Calu3 (cell line): Measurements from ENCODE around the gene TNPO2. TPM values are rescaled to one million over a fixed set of nuclear protein-coding genes. Genes with fewer than 3 reads are reported as not detected.

Experiments used
- Bru-seq: library from RNA; stranded (reverse); fragments of 400-500 nt; gene quantifications from one replicate; lab custom pipeline; 2021; lab: Mats Ljungman, UMichigan
- BruChase-seq, 2 experiments: library from RNA; stranded (reverse); fragments of 400-500 nt; gene quantifications; one replicate each; lab custom pipeline; 2021; lab: Mats Ljungman, UMichigan
- BruUV-seq: library from RNA; stranded (reverse); fragments of 400-500 nt; replicated peaks from 2 replicates; lab custom pipeline; 2021; lab: Mats Ljungman, UMichigan
- CTCF ChIA-PET: fragments of 300-600 bp; sonication (Branson Sonifier 250); formaldehyde crosslinking; loops from one replicate; lab custom pipeline; 2022; ENCODE audit warnings: antibody characterized with exemption; lab: Charles Lee
- DNase-seq: peaks from one replicate; pipeline ENCODE4 v3.0.0; 2022
- H3K27ac Mint-ChIP-seq: one replicate; pipeline ENCODE4 v1.8.0; 2022; ENCODE audit warnings: mixed read lengths; ENCODE audit not compliant: unreplicated experiment
- H3K27me3 Mint-ChIP-seq: one replicate; pipeline ENCODE4 v1.8.0; 2022; ENCODE audit warnings: mixed read lengths; ENCODE audit not compliant: unreplicated experiment
- H3K36me3 Mint-ChIP-seq: one replicate; pipeline ENCODE4 v1.8.0; 2022; ENCODE audit warnings: mild to moderate bottlenecking, moderate library complexity, mixed read lengths; ENCODE audit not compliant: insufficient read depth, unreplicated experiment
- H3K4me1 Mint-ChIP-seq: one replicate; pipeline ENCODE4 v1.8.0; 2022; ENCODE audit warnings: mild to moderate bottlenecking, low read depth, mixed read lengths; ENCODE audit not compliant: unreplicated experiment
- H3K4me3 Mint-ChIP-seq: one replicate; pipeline ENCODE4 v1.8.0; 2022; ENCODE audit warnings: mild to moderate bottlenecking, low read depth, moderate library complexity, mixed read lengths; ENCODE audit not compliant: unreplicated experiment
- H3K9me3 Mint-ChIP-seq: one replicate; pipeline ENCODE4 v1.8.0; 2022; ENCODE audit warnings: low read depth, mixed read lengths; ENCODE audit not compliant: unreplicated experiment
- intact Hi-C: fragments of 100-400 bp; cut with micrococcal nuclease; formaldehyde crosslinking; loops from one replicate; pipeline ENCODE4 v1.10.0; 2022; ENCODE audit not compliant: unreplicated experiment
- long read RNA-seq: library from polyadenylated mRNA; stranded (forward); transcript quantifications from one replicate; pipeline ENCODE4 v2.0.0, GENCODE V29; 2022
- total RNA-seq: library from RNA; stranded (reverse); gene quantifications from 2 replicates; pipeline ENCODE4 v1.2.3, GENCODE V29; 2022
- TF ChIP-seq, protein P1 (sequence below): fragments of 200-600 bp; IDR thresholded peaks from one replicate; pipeline ENCODE4 v1.8.0; 2022; ENCODE audit warnings: antibody characterized with exemption; ENCODE audit not compliant: unreplicated experiment

TNPO2 gene
- total RNA-seq (67.0 and 87.6 TPM in 2 replicates), Bru-seq, nascent RNA (percentile 65 among the genes with signal in this experiment), BruChase-seq, experiment 1, labeled RNA remaining after a 6-hour chase (percentile 86 among the genes with signal in this experiment), BruChase-seq, experiment 2, labeled RNA remaining after a 2-hour chase (percentile 82 among the genes with signal in this experiment)
- long read RNA-seq, partial matches to known transcripts, result 0 of 13 reads
- long read RNA-seq, other reads (novel, unspliced or antisense), result 13 of 13 reads

DNA sequence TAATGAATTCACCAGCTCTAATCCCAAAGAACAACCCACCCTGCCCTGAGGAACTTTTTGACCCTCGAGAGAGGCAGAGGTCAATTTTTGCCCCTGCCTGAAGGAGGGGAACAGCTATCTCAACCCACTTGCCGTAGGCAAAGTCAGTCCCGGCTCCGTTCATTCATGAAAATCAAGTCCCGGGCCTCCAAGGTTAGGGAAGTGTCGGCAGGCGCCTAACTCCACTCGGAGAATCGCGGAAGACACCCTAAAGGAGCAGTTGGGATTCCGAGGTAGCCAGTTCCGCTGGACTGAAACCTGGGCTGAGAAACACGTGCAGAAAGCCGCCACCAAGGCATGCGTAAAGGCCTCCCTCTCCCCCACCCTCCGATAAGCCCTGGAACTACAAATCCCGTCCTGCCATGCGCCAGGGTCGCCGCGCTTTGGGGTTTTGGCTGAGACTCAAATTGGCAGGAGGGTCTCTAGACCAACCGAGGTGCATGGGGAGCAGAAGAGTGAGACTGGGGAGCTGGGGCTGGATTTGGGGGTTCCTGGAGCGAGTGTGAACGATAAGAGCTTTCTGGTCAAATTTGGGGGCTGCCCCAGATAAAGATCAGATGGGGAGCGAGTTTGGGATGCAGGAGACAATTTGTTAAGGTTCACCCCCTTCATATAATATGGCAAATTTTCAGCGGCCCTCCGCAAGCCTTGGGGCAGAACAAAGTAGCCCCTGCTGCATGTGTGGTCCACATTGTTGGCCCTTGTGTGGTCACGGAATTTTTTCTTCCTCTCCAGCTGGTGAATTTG, at the start of gene TNPO2:
TSS of gene TNPO2 (minus strand) at position 292 of the 786 bp plus-strand sequence. CDS start 2,955 bp downstream, outside the sequence.
- intact Hi-C loops, result no loop called here
- BruUV-seq, result no TSS peak
- Mint-ChIP-seq H3K9me3 (no peaks in the 10 kb centered on the region), H3K36me3 (peaks cover 50% of the 10 kb centered on the region), H3K27ac (peak within 1 kb of the TSS; percentile 89), H3K4me3 (peak within 1 kb of the TSS; percentile 96), H3K4me1 (peaks cover 15% of the 10 kb centered on the region), H3K27me3 (no peaks in the 10 kb centered on the region)
- peak; percentile 51 for DNase-seq
- TF ChIP-seq, protein P1, sequence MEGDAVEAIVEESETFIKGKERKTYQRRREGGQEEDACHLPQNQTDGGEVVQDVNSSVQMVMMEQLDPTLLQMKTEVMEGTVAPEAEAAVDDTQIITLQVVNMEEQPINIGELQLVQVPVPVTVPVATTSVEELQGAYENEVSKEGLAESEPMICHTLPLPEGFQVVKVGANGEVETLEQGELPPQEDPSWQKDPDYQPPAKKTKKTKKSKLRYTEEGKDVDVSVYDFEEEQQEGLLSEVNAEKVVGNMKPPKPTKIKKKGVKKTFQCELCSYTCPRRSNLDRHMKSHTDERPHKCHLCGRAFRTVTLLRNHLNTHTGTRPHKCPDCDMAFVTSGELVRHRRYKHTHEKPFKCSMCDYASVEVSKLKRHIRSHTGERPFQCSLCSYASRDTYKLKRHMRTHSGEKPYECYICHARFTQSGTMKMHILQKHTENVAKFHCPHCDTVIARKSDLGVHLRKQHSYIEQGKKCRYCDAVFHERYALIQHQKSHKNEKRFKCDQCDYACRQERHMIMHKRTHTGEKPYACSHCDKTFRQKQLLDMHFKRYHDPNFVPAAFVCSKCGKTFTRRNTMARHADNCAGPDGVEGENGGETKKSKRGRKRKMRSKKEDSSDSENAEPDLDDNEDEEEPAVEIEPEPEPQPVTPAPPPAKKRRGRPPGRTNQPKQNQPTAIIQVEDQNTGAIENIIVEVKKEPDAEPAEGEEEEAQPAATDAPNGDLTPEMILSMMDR, result no peak
- CTCF ChIA-PET, result interaction anchor here (0.6 kb wide), 1 partner anchor 1295 kb away, joined by 3 read pairs; no protein-coding TSS in a partner anchor

DNA sequence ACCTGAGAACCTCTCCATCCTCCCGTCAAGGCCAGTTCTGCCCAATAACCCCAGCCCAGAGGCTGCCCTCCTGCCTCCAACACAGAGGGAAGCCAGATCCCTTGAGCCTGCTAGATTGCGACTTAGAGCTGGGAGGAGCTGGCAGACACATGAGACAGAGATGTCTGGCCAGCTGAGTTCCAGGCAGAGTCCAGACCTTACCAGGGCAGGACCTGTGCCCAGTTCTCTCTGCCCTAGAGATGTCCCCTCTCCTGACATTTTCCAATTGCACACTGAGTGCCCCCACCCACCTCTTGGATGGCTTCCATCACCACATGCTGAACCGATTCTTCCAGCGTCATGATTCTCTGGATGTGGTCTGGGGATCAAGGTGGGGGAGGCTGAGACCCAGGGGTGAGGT, 48.6 kb upstream of the TNPO2 start:
- Mint-ChIP-seq H3K36me3 (peaks cover 61% of the 10 kb centered on the region), H3K4me3 (no peak overlapping the region), H3K27me3 (no peaks in the 10 kb centered on the region), H3K4me1 (peaks cover 12% of the 10 kb centered on the region), H3K27ac (no peak overlapping the region), H3K9me3 (no peaks in the 10 kb centered on the region)
- intact Hi-C loops, result no loop called here
- no peak for DNase-seq
- TF ChIP-seq, protein P1, result no peak
- CTCF ChIA-PET, result no interaction called here
- BruUV-seq, result no TSS peak

DNA sequence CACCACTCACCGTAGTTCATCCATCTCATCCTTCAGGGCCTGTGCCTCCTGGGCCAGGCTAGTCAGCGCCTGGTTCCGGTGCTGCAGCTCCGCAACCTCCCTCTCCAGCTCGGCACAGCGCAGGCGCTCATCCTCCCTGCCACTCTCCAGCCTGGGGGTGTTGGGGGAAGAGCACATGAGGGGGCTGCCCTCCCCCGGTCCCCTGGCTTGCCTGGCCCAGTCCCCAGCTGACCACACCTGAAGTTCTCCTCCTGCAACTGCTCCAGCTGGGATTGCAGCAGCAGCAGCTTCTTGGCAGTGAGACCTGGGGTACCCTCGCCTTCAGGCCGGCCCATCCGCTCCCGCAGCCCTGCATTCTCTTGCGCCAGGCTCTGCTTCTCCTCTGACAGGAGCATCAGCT, 47.2 kb upstream of the TNPO2 start:
- CTCF ChIA-PET, result no interaction called here
- peaks cover 60% of the 10 kb centered on the region for H3K36me3 Mint-ChIP-seq
- H3K27me3 Mint-ChIP-seq, result no peaks in the 10 kb centered on the region
- H3K27ac Mint-ChIP-seq, result no peak overlapping the region
- no TSS peak for BruUV-seq
- intact Hi-C loops, result no loop called here
- no peaks in the 10 kb centered on the region for H3K9me3 Mint-ChIP-seq
- peaks cover 12% of the 10 kb centered on the region for H3K4me1 Mint-ChIP-seq
- DNase-seq, result no peak
- TF ChIP-seq, protein P1, result no peak
- no peak overlapping the region for H3K4me3 Mint-ChIP-seq

DNA sequence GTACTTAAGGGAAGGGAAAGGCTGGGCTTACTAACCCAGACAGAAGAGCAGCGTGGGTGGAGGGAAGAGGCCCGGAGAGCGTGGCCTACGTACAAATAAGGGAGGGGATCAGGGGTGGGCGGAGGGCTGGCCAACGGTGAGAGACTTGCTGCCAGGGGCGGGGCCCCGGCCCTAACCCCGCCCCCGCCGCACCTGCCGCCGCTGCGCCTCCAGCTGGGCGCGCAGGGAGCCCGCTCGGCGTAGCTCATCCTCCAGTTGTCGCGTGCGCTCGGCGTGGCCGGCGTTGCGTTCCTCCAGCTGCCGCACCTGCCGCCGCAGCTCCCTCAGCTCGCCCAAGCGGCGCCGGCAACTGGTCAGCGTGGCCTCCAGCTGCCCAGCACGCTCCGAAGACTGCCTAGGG, 46.0 kb upstream of the TNPO2 start:
- H3K4me3 Mint-ChIP-seq, result no peak overlapping the region
- H3K27ac Mint-ChIP-seq, result no peak overlapping the region
- TF ChIP-seq, protein P1, result no peak
- no peaks in the 10 kb centered on the region for H3K9me3 Mint-ChIP-seq
- H3K36me3 Mint-ChIP-seq, result peaks cover 56% of the 10 kb centered on the region
- no peaks in the 10 kb centered on the region for H3K27me3 Mint-ChIP-seq
- H3K4me1 Mint-ChIP-seq, result peaks cover 12% of the 10 kb centered on the region
- CTCF ChIA-PET, result no interaction called here
- no peak for DNase-seq
- BruUV-seq, result no TSS peak
- intact Hi-C loops, result no loop called here
